GM12873 (cell line): ENCODE results near the gene COL27A1.

Experiments used
- CTCF ChIP-seq: IDR thresholded peaks from 2 replicates; pipeline ENCODE4 v1.5.1; 2012; ENCODE audit warnings: low read depth, mild to moderate bottlenecking, moderate library complexity, low read length, control low read depth; ENCODE audit not compliant: insufficient read depth; ENCODE audit errors: missing control alignments

The COL27A1 gene

DNA sequence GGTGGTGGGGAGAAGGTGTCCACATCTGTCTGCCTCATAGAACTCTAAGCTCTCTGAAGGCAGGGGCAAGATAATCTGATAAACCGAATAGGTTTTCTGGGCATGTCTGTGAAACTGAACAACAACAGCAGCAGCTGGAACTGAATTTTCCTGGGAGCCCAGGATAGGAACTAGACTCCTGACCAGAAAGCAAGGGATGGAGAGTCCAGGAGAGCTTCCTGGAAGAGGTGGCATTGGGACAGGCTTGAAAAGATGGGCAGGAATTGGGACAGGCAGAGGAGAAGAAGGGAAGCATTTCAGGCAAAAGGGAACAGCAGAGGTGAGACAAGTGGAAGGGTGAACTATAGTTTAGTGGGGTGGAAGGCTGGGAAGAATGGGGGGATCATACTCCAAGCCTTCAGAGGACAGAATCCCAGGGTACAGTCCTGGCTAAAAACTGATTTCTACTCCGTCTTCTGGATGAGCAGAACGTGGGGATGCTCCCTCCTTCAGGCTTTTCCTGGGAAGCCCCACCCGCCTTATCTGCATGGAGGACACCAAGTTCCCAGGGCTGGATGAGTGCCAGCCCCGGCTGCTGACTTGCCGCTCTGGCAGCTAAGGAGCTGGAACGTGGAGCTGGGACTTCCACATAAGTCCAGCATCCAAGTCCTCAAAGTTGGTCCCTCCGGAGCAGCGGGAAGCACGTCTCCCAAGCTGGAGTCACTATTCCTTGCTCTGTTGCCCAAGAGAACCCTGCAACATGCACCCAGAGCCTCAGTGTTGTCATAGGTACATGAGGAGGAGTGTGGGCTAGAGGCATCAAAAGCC is 42.4 kb upstream of the COL27A1 start:
- no peak for TF ChIP-seq CTCF

DNA sequence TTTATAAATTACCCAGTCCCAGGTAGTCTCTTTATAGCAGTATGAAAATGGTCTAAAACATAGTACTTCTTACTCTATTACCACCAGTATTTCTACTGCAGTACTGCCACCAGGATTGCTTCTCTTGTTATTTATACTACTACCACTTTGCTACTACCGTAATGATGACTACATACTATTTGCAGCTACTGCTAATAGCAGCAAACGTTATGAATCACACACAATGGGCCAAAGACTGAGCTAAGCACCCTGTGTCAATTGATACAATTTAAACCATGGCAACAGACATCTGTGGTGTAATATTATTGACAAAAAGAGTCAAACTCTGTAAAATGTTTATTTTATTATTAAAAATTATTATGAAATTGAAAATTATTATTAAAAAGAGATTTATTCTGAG is 41.0 kb upstream of the COL27A1 start:
- TF ChIP-seq CTCF, result no peak

- TF ChIP-seq CTCF, result no peak
Observed at GRCh38 chr9:114115654-114116125, 39.6 kb upstream of the COL27A1 start.

DNA sequence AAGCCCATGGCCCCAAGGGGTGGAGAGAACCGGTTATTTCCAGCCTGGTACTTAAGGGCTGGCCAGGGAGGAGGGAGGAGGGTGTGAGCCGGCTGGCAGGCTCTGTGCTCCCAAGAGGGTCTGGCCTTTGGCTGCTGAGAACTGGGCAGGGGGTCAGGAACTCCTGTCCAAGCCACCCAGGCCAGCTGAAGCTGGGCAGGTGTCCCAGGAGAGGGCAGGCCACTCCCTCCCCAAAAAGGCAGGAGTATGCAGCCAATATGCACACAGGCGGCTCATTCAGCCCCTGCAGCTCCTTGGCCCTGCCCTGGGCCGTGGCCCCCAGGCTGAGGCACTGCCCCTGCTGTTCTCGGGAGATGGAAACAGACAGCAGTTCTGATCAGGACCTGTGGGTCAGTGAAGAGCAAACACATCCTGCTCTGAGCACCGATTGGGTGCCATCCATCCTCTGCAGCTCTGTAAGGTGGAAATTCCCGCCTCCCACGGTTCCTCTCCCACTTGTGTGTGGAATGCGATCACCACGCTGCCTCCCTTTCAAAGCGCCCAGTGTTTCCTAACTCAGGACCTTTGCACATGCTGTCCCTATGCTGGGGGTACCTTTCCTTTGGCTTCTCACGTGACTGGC is 39.1 kb upstream of the COL27A1 start:
- no peak for TF ChIP-seq CTCF

- no peak for TF ChIP-seq CTCF
Observed at GRCh38 chr9:114117614-114117995, 37.7 kb upstream of the COL27A1 start.

- TF ChIP-seq CTCF, result no peak
Observed at GRCh38 chr9:114117996-114118830, 37.1 kb upstream of the COL27A1 start.
